ACHN (cell line): ENCODE data around the gene WBP2NL.

Experiments used
- DNase-seq: peaks from one replicate; pipeline ENCODE4 v3.0.0-alpha.2; 2015
- in situ Hi-C: cut with HindIII; loops from 2 replicates; pipeline ENCODE4 v1.10.0; 2017; ENCODE audit warnings: low sequenced_read_pairs, low pct_ligation_motif_present, low pct_unique_long_range_greater_than_20kb

Gene WBP2NL

GRCh38 chr22:42018224-42018623 is 19.6 kb downstream of the WBP2NL start:
- in situ Hi-C loops, result no loop called here
- no peak for DNase-seq

- no peak for DNase-seq
- in situ Hi-C loops, result no loop called here
These were observed 23.0 kb downstream of the WBP2NL start for GRCh38 chr22:42021571-42021970.

GRCh38 chr22:42022162-42022847 is 23.7 kb downstream of the WBP2NL start:
- DNase-seq, result no peak
- in situ Hi-C loops, result no loop called here

GRCh38 chr22:42025421-42025820 is 26.8 kb downstream of the WBP2NL start:
- in situ Hi-C loops, result no loop called here
- no peak for DNase-seq

- in situ Hi-C loops, result no loop called here
These were observed 28.1 kb downstream of the WBP2NL start for GRCh38 chr22:42026705-42027104.

GRCh38 chr22:42033263-42034181 is 34.9 kb downstream of the WBP2NL start:
- DNase-seq, result no peak
- in situ Hi-C loops, result no loop called here

More at GRCh38 chr22:42026705-42027104, 28.1 kb downstream of the WBP2NL start:
- DNase-seq, result no peak

GRCh38 chr22:42035256-42035655 is 36.7 kb downstream of the WBP2NL start:
- no peak for DNase-seq
- in situ Hi-C loops, result no loop called here

- in situ Hi-C loops, result no loop called here
- no peak for DNase-seq
These were observed 40.7 kb downstream of the WBP2NL start for GRCh38 chr22:42039271-42039670.

GRCh38 chr22:42041784-42042183 is 43.2 kb downstream of the WBP2NL start:
- in situ Hi-C loops, result no loop called here
- no peak for DNase-seq

GRCh38 chr22:42050641-42051180 is 52.1 kb downstream of the WBP2NL start:
- DNase-seq, result no peak
- in situ Hi-C loops, result no loop called here

GRCh38 chr22:42052765-42053164 is 54.2 kb downstream of the WBP2NL start:
- in situ Hi-C loops, result no loop called here
- DNase-seq, result no peak

GRCh38 chr22:42056757-42057511 is 58.3 kb downstream of the WBP2NL start:
- DNase-seq, result no peak
- in situ Hi-C loops, result no loop called here

- in situ Hi-C loops, result no loop called here
These were observed 61.9 kb downstream of the WBP2NL start for GRCh38 chr22:42060489-42060888.

GRCh38 chr22:42061041-42061440 is 62.5 kb downstream of the WBP2NL start:
- DNase-seq, result no peak
- in situ Hi-C loops, result no loop called here

More at GRCh38 chr22:42060489-42060888, 61.9 kb downstream of the WBP2NL start:
- DNase-seq, result no peak

- in situ Hi-C loops, result no loop called here
- DNase-seq, result no peak
These were observed 64.0 kb downstream of the WBP2NL start for GRCh38 chr22:42062506-42063170.

GRCh38 chr22:42064629-42065028 is 66.0 kb downstream of the WBP2NL start:
- in situ Hi-C loops, result no loop called here
- no peak for DNase-seq

GRCh38 chr22:42065438-42066125 is 67.0 kb downstream of the WBP2NL start:
- no peak for DNase-seq
- in situ Hi-C loops, result no loop called here
